GM18868 (cell line): ENCODE data around the gene KIF5A.

Experiments
- ATAC-seq: cut with Tn5 transposase; IDR thresholded peaks from one replicate; pipeline ENCODE4 v1.9.1; 2021; ENCODE audit warnings: mild to moderate bottlenecking, moderate library complexity; ENCODE audit not compliant: unreplicated experiment

The KIF5A gene

GRCh38 chr12:57604992-57605810 is 55.4 kb downstream of the KIF5A start:
- peak; percentile 37 for ATAC-seq

- ATAC-seq, result no peak
Measured at GRCh38 chr12:57605811-57606311, 56.0 kb downstream of the KIF5A start.

GRCh38 chr12:57606399-57606798 is 56.6 kb downstream of the KIF5A start:
- ATAC-seq, result no peak

- no peak for ATAC-seq
Measured at GRCh38 chr12:57606821-57607220, 57.0 kb downstream of the KIF5A start.

- ATAC-seq, result no peak
Measured at GRCh38 chr12:57607958-57608663, 58.3 kb downstream of the KIF5A start.

- no peak for ATAC-seq
Measured at GRCh38 chr12:57609101-57609780, 59.4 kb downstream of the KIF5A start.

GRCh38 chr12:57609781-57610553 is 60.1 kb downstream of the KIF5A start:
- no peak for ATAC-seq

GRCh38 chr12:57610554-57611107 is 60.8 kb downstream of the KIF5A start:
- no peak for ATAC-seq

GRCh38 chr12:57611108-57611826 is 61.4 kb downstream of the KIF5A start, which contains the start of gene ARHGEF25:
Gene ARHGEF25, plus strand, starts transcription at chr12:57611435. Its CDS starts 460 bp downstream, at chr12:57611895.
- ATAC-seq, result peak; percentile 62

- ATAC-seq, result no peak
Measured at GRCh38 chr12:57611827-57612710, 62.2 kb downstream of the KIF5A start.

GRCh38 chr12:57612711-57613426 is 63.0 kb downstream of the KIF5A start:
- no peak for ATAC-seq

GRCh38 chr12:57613427-57614109 is 63.7 kb downstream of the KIF5A start:
- ATAC-seq, result no peak

- ATAC-seq, result peak; percentile 67
Measured at GRCh38 chr12:57614178-57614947, 64.5 kb downstream of the KIF5A start.

- ATAC-seq, result no peak
Measured at GRCh38 chr12:57614948-57615500, 65.2 kb downstream of the KIF5A start.

GRCh38 chr12:57615637-57616036 is 65.8 kb downstream of the KIF5A start:
- ATAC-seq, result no peak

GRCh38 chr12:57616383-57617101 is 66.7 kb downstream of the KIF5A start:
- ATAC-seq, result no peak
